HTERT RPE-1 (cell line): ENCODE data around the gene DDX24.

Experiments used
- in situ Hi-C: fragments of 300-500 bp; cut with MboI; formaldehyde crosslinking; loops from 4 replicates; pipeline ENCODE4 v1.14.3; 2020; ENCODE audit warnings: low sequenced_read_pairs

DDX24 gene

DNA sequence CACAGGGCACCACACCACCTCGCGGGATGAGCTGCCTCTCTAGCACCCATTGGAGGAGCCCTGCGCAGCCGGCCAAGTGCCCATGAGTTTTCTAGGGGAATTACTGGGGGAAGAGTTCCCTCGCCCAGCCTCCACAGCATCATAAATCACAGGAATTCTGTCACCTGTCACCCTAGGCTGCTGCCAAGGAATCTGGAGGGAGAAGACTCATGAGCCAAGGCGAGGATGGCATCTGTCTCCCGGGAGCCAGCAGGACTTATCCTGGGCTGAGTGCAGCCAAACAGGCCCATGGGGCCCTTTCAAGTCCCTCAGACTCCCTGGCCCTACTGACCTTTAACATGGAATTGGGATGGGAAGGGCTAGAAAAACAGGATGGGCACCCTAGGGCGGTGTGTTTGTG is 62.7 kb downstream of the DDX24 start:
- in situ Hi-C loops: no loop called here

DNA sequence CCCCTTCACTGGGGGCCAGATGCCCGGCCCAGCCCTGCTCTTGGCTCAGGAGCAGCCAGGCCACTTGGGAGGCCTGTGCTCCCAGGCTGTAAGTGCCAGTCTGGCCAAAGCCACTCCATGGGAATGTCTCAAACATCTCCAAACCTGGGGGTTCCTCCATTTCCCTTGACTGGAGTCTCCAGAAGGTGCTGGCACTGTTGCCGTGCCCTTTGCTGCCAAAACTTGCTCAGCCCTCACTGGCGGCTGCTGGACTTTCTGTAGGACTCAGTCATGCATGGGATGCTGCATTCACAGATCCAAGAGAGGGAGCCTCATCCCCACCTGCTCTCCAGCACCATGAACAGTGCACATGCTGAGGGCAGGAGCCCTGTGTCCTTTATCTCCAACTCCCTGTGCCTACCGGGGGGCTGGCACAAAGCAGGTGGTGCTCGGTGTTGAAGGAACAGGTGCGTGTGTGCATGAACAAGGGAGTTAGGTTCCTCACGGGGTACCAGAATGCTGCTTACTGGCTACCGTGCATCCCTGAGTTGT is 64.5 kb downstream of the DDX24 start:
- in situ Hi-C loops: no loop called here

- in situ Hi-C loops: no loop called here
Measured at GRCh38 chr14:94015223-94015622, 65.8 kb downstream of the DDX24 start.

- in situ Hi-C loops: no loop called here
Measured at GRCh38 chr14:94014382-94014781, 66.6 kb downstream of the DDX24 start.

GRCh38 chr14:94011795-94012194 is 69.2 kb downstream of the DDX24 start:
- in situ Hi-C loops: no loop called here

DNA sequence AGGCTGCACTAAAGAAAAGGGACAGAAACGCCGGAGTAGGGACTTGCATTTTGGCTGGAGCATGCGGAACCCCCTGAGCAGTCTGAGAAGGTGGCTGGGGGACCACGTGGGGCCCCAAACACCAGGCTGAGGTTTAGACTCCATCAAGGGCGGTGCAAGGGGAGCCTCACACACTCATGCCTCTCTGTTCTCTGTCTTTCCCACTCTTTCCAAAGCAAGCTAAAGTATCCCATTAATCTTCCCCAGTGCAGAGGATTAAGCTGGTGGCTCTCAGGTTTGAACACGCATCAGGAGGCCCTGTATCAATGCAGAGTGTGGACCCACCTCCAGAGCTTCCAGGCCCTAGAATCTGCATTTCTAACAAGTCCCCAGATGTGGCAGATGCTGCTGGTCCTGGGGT is 70.4 kb downstream of the DDX24 start:
- in situ Hi-C loops: no loop called here

DNA sequence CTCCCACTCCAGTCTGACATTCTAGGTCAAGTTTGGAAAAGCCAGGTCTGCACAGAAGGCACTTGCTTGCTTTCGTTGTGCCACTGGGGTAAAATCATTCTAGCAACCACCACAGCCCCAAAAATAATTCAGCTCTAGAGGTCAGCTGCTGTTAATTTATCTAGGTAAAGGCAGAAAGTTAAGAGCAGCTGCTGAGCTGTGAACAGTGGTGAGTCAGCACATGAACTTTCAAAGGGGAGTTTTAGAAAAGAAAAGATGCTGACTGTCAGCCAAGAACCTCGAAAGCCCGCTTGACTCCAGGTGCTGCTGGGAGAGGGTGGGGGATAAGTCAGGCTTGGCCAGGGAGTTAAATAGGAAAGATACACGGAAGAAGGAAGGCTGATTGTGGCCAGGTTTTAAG is 71.2 kb downstream of the DDX24 start:
- in situ Hi-C loops: no loop called here

GRCh38 chr14:94008234-94008633 is 72.8 kb downstream of the DDX24 start:
- in situ Hi-C loops: no loop called here

- in situ Hi-C loops: no loop called here
Measured at GRCh38 chr14:94005324-94006073, 75.5 kb downstream of the DDX24 start.

- in situ Hi-C loops: no loop called here
Measured at GRCh38 chr14:94004015-94004414, 77.0 kb downstream of the DDX24 start.

- in situ Hi-C loops: no loop called here
Measured at GRCh38 chr14:94003397-94003796, 77.6 kb downstream of the DDX24 start.

GRCh38 chr14:94001501-94002396 is 79.3 kb downstream of the DDX24 start:
- in situ Hi-C loops: no loop called here

- in situ Hi-C loops: no loop called here
Measured at GRCh38 chr14:94001016-94001415, 80.0 kb downstream of the DDX24 start.

GRCh38 chr14:94000267-94000666 is 80.7 kb downstream of the DDX24 start:
- in situ Hi-C loops: no loop called here

- in situ Hi-C loops: no loop called here
Measured at GRCh38 chr14:93999573-93999972, 81.4 kb downstream of the DDX24 start.

GRCh38 chr14:93998871-93999403 is 82.1 kb downstream of the DDX24 start:
- in situ Hi-C loops: no loop called here
